DND-41 (cell line): ENCODE measurements around the gene PSMC4.

Source experiments
- ATAC-seq: fragments of 200-7000 bp; cut with Tn5 transposase; 3 replicates; pipeline ENCODE4 v1.9.1; 2021; ENCODE audit warnings: low read depth; ENCODE audit not compliant: insufficient read depth
- DNase-seq: peaks from one replicate; pipeline ENCODE4 v3.0.0-alpha.2; 2020
- H2AFZ ChIP-seq: 2 replicates; pipeline ENCODE4 v1.6.0; 2012; ENCODE audit warnings: low read depth, low read length
- H3K27ac ChIP-seq: 2 replicates; pipeline ENCODE4 v1.5.1; 2012; ENCODE audit warnings: low read length, inconsistent platforms
- H3K27me3 ChIP-seq: fragments of 200-600 bp; sonication (generic); 2 replicates; pipeline ENCODE4 v1.6.0; 2012; ENCODE audit warnings: low read length, mild to moderate bottlenecking, inconsistent platforms; ENCODE audit not compliant: insufficient read depth, poor library complexity
- H3K36me3 ChIP-seq: 2 replicates; pipeline ENCODE4 v1.5.1; 2012; ENCODE audit warnings: low read length, inconsistent platforms; ENCODE audit not compliant: insufficient read depth
- H3K4me1 ChIP-seq: 2 replicates; pipeline ENCODE4 v1.5.1; 2012; ENCODE audit warnings: mild to moderate bottlenecking, low read length; ENCODE audit not compliant: insufficient read depth
- H3K4me2 ChIP-seq: 2 replicates; pipeline ENCODE4 v1.6.0; 2012; ENCODE audit warnings: mild to moderate bottlenecking, moderate library complexity, low read length, inconsistent platforms; ENCODE audit not compliant: insufficient read depth
- H3K4me3 ChIP-seq, 2 experiments: fragments of 200-600 bp in 1 of 2; shearing (Covaris generic) in 1 of 2; 2 replicates each; pipeline ENCODE4 v1.5.1; 2012 to 2016; ENCODE audit warnings: inconsistent platforms in 2 of 2, low read length in 2 of 2, mild to moderate bottlenecking in 2 of 2, low read depth in 1 of 2, moderate library complexity in 1 of 2
- H3K79me2 ChIP-seq: 2 replicates; pipeline ENCODE4 v1.6.0; 2012; ENCODE audit warnings: low read length, inconsistent platforms; ENCODE audit not compliant: insufficient read depth
- H3K9ac ChIP-seq: 2 replicates; pipeline ENCODE4 v1.6.0; 2012; ENCODE audit warnings: low read depth, mild to moderate bottlenecking, inconsistent platforms, low read length, moderate library complexity
- H3K9me3 ChIP-seq: 2 replicates; pipeline ENCODE4 v1.5.1; 2012; ENCODE audit warnings: low read length, moderate library complexity, mild to moderate bottlenecking, inconsistent platforms; ENCODE audit not compliant: insufficient read depth, severe bottlenecking
- H4K20me1 ChIP-seq: 2 replicates; pipeline ENCODE4 v1.6.0; 2012; ENCODE audit warnings: low read length; ENCODE audit not compliant: insufficient read depth
- CTCF ChIP-seq: IDR thresholded peaks from 2 replicates; pipeline ENCODE4 v1.5.1; 2012; ENCODE audit warnings: borderline replicate concordance, low read length, moderate library complexity, mild to moderate bottlenecking; ENCODE audit not compliant: poor library complexity, severe bottlenecking; ENCODE audit errors: extremely low read depth
- EZH2 ChIP-seq: IDR thresholded peaks from 3 replicates; pipeline ENCODE4 v1.6.1; 2012; ENCODE audit warnings: borderline replicate concordance, low read depth, mild to moderate bottlenecking, moderate library complexity, low read length, inconsistent platforms; ENCODE audit not compliant: severe bottlenecking

PSMC4 gene

GRCh38 chr19:40023969-40024368, 53.0 kb downstream of the PSMC4 start:
- Histone ChIP-seq H3K9me3 (peaks cover 48% of the 10 kb centered on the region), H3K9ac (no peak overlapping the region), H3K79me2 (no peaks in the 10 kb centered on the region), H3K4me3 (no peak overlapping the region), H3K4me1 (no peaks in the 10 kb centered on the region), H4K20me1 (no peaks in the 10 kb centered on the region), H3K27ac (no peak overlapping the region), H3K27me3 (no peaks in the 10 kb centered on the region), H2AFZ (no peak overlapping the region), H3K4me2 (no peak overlapping the region), H3K36me3 (no peaks in the 10 kb centered on the region)
- DNase-seq (no peak), ATAC-seq (no peak)
- TF ChIP-seq EZH2 (no peak), CTCF (no peak)

- no peaks in the 10 kb centered on the region for H3K27me3 ChIP-seq
- H3K9ac ChIP-seq: no peak overlapping the region
- no peak overlapping the region for H3K4me2 ChIP-seq
- no peak for ATAC-seq
- H3K4me1 ChIP-seq: no peaks in the 10 kb centered on the region
- TF ChIP-seq EZH2 (no peak), CTCF (no peak)
- H4K20me1 ChIP-seq: no peaks in the 10 kb centered on the region
- H3K36me3 ChIP-seq: 0 out of 2 replicates have a peak, but pooled peaks cover 3% of the 10 kb centered on the region
- no peak overlapping the region for H3K27ac ChIP-seq
- H2AFZ ChIP-seq: no peak overlapping the region
- no peak overlapping the region for H3K4me3 ChIP-seq
- H3K79me2 ChIP-seq: no peaks in the 10 kb centered on the region
- H3K9me3 ChIP-seq: peaks cover 61% of the 10 kb centered on the region
- no peak for DNase-seq
These were observed 55.1 kb downstream of the PSMC4 start for GRCh38 chr19:40025938-40026596.

GRCh38 chr19:40026597-40026970, 55.6 kb downstream of the PSMC4 start:
- DNase-seq (no peak), ATAC-seq (no peak)
- no peak overlapping the region for H3K27ac ChIP-seq
- no peak overlapping the region for H3K4me3 ChIP-seq
- H2AFZ ChIP-seq: no peak overlapping the region
- H3K79me2 ChIP-seq: no peaks in the 10 kb centered on the region
- H3K27me3 ChIP-seq: no peaks in the 10 kb centered on the region
- H3K36me3 ChIP-seq: 0 out of 2 replicates have a peak, but pooled peaks cover 3% of the 10 kb centered on the region
- H3K9ac ChIP-seq: no peak overlapping the region
- H3K4me1 ChIP-seq: no peaks in the 10 kb centered on the region
- no peak overlapping the region for H3K4me2 ChIP-seq
- H4K20me1 ChIP-seq: no peaks in the 10 kb centered on the region
- TF ChIP-seq CTCF (no peak), EZH2 (no peak)
- peaks cover 61% of the 10 kb centered on the region for H3K9me3 ChIP-seq
